Adipocyte (in vitro differentiated cells): ENCODE data around the gene MRRF.
"Not testable (repeated sequence)": the region's sequence is repeated elsewhere in the genome, so short reads cannot be mapped to it uniquely, and the experiment has no call there.

ENCODE experiments used
- DNase-seq: peaks from one replicate; pipeline ENCODE4 v3.0.0-alpha.2; 2015; ENCODE audit warnings: low read depth
- H3K27me3 ChIP-seq: replicated peaks from 2 replicates; pipeline ENCODE4 v1.7.0; 2013; ENCODE audit warnings: mild to moderate bottlenecking, low read length, moderate library complexity; ENCODE audit not compliant: control insufficient read depth, insufficient read depth
- H3K36me3 ChIP-seq: 2 replicates; pipeline ENCODE4 v1.7.0; 2013; ENCODE audit warnings: low read length, mild to moderate bottlenecking, moderate library complexity; ENCODE audit not compliant: control insufficient read depth, insufficient read depth, severe bottlenecking
- H3K4me1 ChIP-seq: 2 replicates; pipeline ENCODE4 v1.7.0; 2013; ENCODE audit warnings: mild to moderate bottlenecking, low read length, moderate library complexity; ENCODE audit not compliant: control insufficient read depth, insufficient read depth
- H3K4me3 ChIP-seq: 2 replicates; pipeline ENCODE4 v1.7.0; 2013; ENCODE audit warnings: mild to moderate bottlenecking, low read length, moderate library complexity
- H3K9ac ChIP-seq: 2 replicates; pipeline ENCODE4 v1.7.0; 2013; ENCODE audit warnings: mild to moderate bottlenecking, low read length, moderate library complexity
- H3K9me3 ChIP-seq: 2 replicates; pipeline ENCODE4 v1.7.0; 2013; ENCODE audit warnings: mild to moderate bottlenecking, low read length, moderate library complexity; ENCODE audit not compliant: control insufficient read depth

Gene MRRF

GRCh38 chr9:122347348-122348287 is 82.9 kb downstream of the MRRF start:
- no peaks in the 10 kb centered on the region for H3K36me3 ChIP-seq
- no peaks in the 10 kb centered on the region for H3K9me3 ChIP-seq
- H3K27me3 ChIP-seq: peaks cover 9% of the 10 kb centered on the region
- DNase-seq: peak; percentile 11
- H3K4me1 ChIP-seq: peaks cover 5% of the 10 kb centered on the region
- peak overlapping the region; percentile 83 for H3K9ac ChIP-seq
- peak overlapping the region; percentile 80 for H3K4me3 ChIP-seq

- H3K9me3 ChIP-seq: no peaks in the 10 kb centered on the region
- DNase-seq: no peak
- peaks cover 9% of the 10 kb centered on the region for H3K27me3 ChIP-seq
- H3K9ac ChIP-seq: no peak overlapping the region
- H3K4me1 ChIP-seq: peaks cover 5% of the 10 kb centered on the region
- no peaks in the 10 kb centered on the region for H3K36me3 ChIP-seq
- no peak overlapping the region for H3K4me3 ChIP-seq
Observed at GRCh38 chr9:122348288-122348777, 83.7 kb downstream of the MRRF start.

GRCh38 chr9:122348791-122349190 is 84.1 kb downstream of the MRRF start:
- no peak for DNase-seq
- Histone ChIP-seq H3K27me3 (peaks cover 9% of the 10 kb centered on the region), H3K36me3 (no peaks in the 10 kb centered on the region), H3K9ac (no peak overlapping the region), H3K4me3 (no peak overlapping the region), H3K9me3 (no peaks in the 10 kb centered on the region), H3K4me1 (peaks cover 5% of the 10 kb centered on the region)

GRCh38 chr9:122349201-122349600 is 84.5 kb downstream of the MRRF start:
- no peak for DNase-seq
- Histone ChIP-seq H3K9me3 (no peaks in the 10 kb centered on the region), H3K27me3 (peaks cover 9% of the 10 kb centered on the region), H3K36me3 (no peaks in the 10 kb centered on the region), H3K4me1 (peaks cover 5% of the 10 kb centered on the region), H3K4me3 (no peak overlapping the region), H3K9ac (no peak overlapping the region)

- Histone ChIP-seq H3K36me3 (no peaks in the 10 kb centered on the region), H3K27me3 (peaks cover 9% of the 10 kb centered on the region), H3K4me1 (peaks cover 5% of the 10 kb centered on the region), H3K9me3 (no peaks in the 10 kb centered on the region), H3K4me3 (no peak overlapping the region), H3K9ac (no peak overlapping the region)
- DNase-seq: peak; percentile 88
Observed at GRCh38 chr9:122350577-122351355, 86.1 kb downstream of the MRRF start.

- Histone ChIP-seq H3K9me3 (no peaks in the 10 kb centered on the region), H3K4me1 (no peaks in the 10 kb centered on the region), H3K36me3 (no peaks in the 10 kb centered on the region), H3K4me3 (no peak overlapping the region), H3K27me3 (peaks cover 4% of the 10 kb centered on the region), H3K9ac (no peak overlapping the region)
- DNase-seq: no peak
Observed at GRCh38 chr9:122354536-122355199, 90.0 kb downstream of the MRRF start.

- H3K36me3 ChIP-seq: no peaks in the 10 kb centered on the region
- H3K9me3 ChIP-seq: no peaks in the 10 kb centered on the region
- no peak for DNase-seq
- H3K9ac ChIP-seq: no peak overlapping the region
- peaks cover 1% of the 10 kb centered on the region for H3K4me1 ChIP-seq
- H3K27me3 ChIP-seq: no peaks in the 10 kb centered on the region
- no peak overlapping the region for H3K4me3 ChIP-seq
Observed at GRCh38 chr9:122355336-122355875, 90.7 kb downstream of the MRRF start.

GRCh38 chr9:122356627-122357026 is 91.9 kb downstream of the MRRF start:
- H3K4me1 ChIP-seq: peaks cover 7% of the 10 kb centered on the region
- H3K4me3 ChIP-seq: no peak overlapping the region
- H3K36me3 ChIP-seq: no peaks in the 10 kb centered on the region
- H3K27me3 ChIP-seq: no peaks in the 10 kb centered on the region
- no peaks in the 10 kb centered on the region for H3K9me3 ChIP-seq
- no peak overlapping the region for H3K9ac ChIP-seq
- no peak for DNase-seq

GRCh38 chr9:122360891-122361290 is 96.2 kb downstream of the MRRF start:
- Histone ChIP-seq H3K27me3 (no peaks in the 10 kb centered on the region), H3K36me3 (no peaks in the 10 kb centered on the region), H3K4me1 (peaks cover 18% of the 10 kb centered on the region), H3K9ac (no peak overlapping the region), H3K4me3 (no peak overlapping the region), H3K9me3 (no peaks in the 10 kb centered on the region)
- peak; percentile 26 for DNase-seq

GRCh38 chr9:122363131-122363530 is 98.4 kb downstream of the MRRF start:
- peaks cover 18% of the 10 kb centered on the region for H3K4me1 ChIP-seq
- DNase-seq, H3K27me3 ChIP-seq, H3K36me3 ChIP-seq, H3K9ac ChIP-seq, H3K4me3 ChIP-seq, H3K9me3 ChIP-seq: not testable (repeated sequence)
